MM.1S (cell line): ENCODE data around the gene FRY.

ENCODE experiments used
- CTCF ChIP-seq: fragments of 300-600 bp; sonication (generic); IDR thresholded peaks from 2 replicates; pipeline ENCODE4 v1.5.1; 2016; ENCODE audit warnings: antibody characterized with exemption, low read length, mixed read lengths
- EZH2 ChIP-seq: fragments of 300-600 bp; sonication (generic); optimal IDR thresholded peaks from 2 replicates; pipeline ENCODE3; 2017; ENCODE audit warnings: low read depth, mild to moderate bottlenecking, antibody characterized with exemption, low read length, mixed read lengths
- EZH2phosphoT487 ChIP-seq: fragments of 300-600 bp; sonication (generic); IDR thresholded peaks from 2 replicates; pipeline ENCODE4 v1.6.1; 2018; ENCODE audit warnings: antibody characterized with exemption, low read length

- TF ChIP-seq CTCF = no peak
- no peak for TF ChIP-seq EZH2
- TF ChIP-seq EZH2phosphoT487 = no peak
Measured at GRCh38 chr13:32203736-32204135, 172.2 kb downstream of the FRY start.
